DOHH2 (cell line): ENCODE results near the gene AHNAK.

Experiments
- CTCF ChIP-seq: fragments of 200-600 bp; sonication (generic); IDR thresholded peaks from one replicate; pipeline ENCODE4 v1.5.1; 2014; ENCODE audit warnings: antibody characterized with exemption, mild to moderate bottlenecking, low read depth, low read length; ENCODE audit not compliant: poor library complexity, severe bottlenecking
- EZH2phosphoT487 ChIP-seq: fragments of 200-600 bp; sonication (generic); IDR thresholded peaks from 2 replicates; pipeline ENCODE4 v1.6.1; 2017; ENCODE audit warnings: borderline replicate concordance, mild to moderate bottlenecking, antibody characterized with exemption, low read length, moderate library complexity, mixed read lengths

- TF ChIP-seq CTCF = peak; percentile 65
- TF ChIP-seq EZH2phosphoT487 = no peak
Measured at GRCh38 chr11:62560566-62561103, 14.0 kb upstream of the AHNAK start.
